IPS DF 4.7 (cell line): ENCODE measurements around the gene ACTA2.

ENCODE experiments used
- DNase-seq: peaks from one replicate; pipeline ENCODE4 v3.0.0-alpha.2; 2013; ENCODE audit warnings: low spot score; ENCODE audit errors: extremely low read depth

ACTA2 gene

GRCh38 chr10:88920198-88920597, 32.4 kb downstream of the ACTA2 start:
- DNase-seq = no peak

- no peak for DNase-seq
Measured at GRCh38 chr10:88919041-88919440, 33.5 kb downstream of the ACTA2 start.

DNA sequence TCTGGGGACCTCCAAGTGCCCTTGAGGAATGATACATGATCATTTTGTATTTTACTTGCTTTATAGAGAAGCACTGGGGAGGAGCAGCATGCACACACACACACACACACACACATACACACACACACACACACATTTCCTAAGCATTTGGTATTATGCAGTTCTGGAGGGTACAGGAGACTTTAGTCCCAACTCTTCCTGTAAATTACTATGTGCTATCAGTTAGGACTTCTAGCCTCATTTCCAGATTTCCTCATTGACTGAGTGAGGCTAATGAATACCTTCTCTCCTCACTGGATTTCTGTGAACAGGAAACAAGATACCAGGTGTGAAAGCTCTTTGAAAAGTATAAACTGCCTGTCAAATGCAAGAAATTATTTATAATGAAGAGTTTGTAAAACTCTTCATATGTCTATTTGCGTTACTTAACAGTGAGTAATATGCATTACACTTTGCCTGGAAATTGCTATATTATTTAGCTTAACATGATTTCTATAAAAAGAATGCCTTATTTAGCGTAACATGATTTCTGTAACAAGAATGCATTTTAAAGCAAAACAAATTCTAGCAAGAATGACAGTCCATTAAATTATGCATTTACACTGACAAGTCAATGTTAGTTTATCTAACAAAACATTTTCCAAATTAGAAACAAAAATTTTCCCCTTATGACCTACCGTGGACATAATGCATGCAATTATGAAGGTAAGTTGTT, 34.2 kb downstream of the ACTA2 start:
- DNase-seq = no peak

DNA sequence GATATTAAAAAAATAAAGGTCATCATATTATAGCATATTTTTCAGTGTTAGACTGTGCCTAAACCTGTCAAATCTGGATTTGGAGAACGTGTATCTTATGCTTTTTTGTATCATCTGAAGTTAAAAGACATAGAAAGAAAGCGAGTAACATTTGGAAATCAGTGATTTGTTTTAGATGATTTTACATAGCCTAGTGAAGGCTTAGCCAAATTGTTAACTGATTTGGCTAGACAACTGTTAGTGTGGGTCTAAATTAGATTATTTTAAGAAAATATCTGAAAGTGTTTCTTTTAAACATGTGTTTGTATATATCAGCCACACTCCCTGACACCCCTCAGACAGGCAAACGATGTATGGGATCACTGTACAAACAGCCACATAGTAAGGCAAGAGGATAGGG, 35.6 kb downstream of the ACTA2 start:
- DNase-seq = no peak

- DNase-seq = no peak
Measured at GRCh38 chr10:88916231-88916630, 36.3 kb downstream of the ACTA2 start.

DNA sequence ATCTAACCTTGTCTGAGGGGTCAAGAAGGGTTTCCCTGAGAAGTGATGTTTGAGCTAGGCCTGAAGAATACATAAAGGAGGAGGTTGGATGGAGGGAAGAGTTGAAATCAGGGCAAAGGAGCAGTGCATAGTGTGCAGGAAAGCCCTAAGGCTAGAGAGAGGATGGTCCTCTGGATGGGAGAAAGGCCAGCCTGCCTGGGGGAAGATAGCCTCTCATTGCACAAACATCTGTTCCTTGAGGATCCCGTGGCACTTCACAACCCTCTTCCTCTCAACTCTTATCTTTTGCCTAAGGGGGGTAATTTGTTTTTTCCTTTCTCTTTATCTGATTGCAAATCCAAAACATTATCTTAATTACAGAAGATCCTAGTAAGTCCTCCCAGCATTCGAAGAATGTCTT, 36.8 kb downstream of the ACTA2 start:
- no peak for DNase-seq

DNA sequence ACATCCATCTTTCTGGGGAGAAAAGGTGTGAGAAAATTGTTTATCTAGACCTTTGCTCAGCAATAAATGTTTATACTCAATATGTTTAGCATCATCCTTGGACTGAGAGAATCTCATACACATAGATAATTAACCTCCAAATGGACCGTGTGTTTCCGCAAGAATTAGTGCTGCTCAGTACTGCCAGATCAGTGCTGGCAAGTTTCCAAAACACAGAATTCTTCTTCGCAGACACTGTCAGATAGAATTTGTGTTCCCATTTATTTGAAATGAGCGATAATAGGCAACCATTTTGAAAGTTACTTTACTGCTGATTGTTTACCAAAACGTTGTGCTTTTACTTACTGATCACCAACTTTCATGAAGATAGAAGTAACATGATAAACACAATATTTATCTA, 38.8 kb downstream of the ACTA2 start:
- no peak for DNase-seq

DNA sequence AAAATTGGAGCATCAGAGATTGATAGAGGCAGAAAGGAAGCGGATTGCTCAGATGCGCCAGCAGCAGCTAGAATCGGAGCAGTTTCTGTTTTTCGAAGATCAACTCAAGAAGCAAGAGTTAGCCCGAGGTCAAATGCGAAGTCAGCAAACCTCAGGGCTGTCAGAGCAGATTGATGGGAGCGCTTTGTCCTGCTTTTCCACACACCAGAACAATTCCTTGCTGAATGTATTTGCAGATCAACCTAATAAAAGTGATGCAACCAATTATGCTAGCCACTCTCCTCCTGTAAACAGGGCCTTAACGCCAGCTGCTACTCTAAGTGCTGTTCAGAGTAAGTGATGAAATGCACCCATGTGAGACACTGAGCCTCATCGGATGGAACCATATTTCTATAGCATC, 39.4 kb downstream of the ACTA2 start:
- no peak for DNase-seq

- DNase-seq = no peak
Measured at GRCh38 chr10:88911851-88912250, 40.7 kb downstream of the ACTA2 start.

GRCh38 chr10:88911116-88911515, 41.5 kb downstream of the ACTA2 start:
- DNase-seq = no peak

DNA sequence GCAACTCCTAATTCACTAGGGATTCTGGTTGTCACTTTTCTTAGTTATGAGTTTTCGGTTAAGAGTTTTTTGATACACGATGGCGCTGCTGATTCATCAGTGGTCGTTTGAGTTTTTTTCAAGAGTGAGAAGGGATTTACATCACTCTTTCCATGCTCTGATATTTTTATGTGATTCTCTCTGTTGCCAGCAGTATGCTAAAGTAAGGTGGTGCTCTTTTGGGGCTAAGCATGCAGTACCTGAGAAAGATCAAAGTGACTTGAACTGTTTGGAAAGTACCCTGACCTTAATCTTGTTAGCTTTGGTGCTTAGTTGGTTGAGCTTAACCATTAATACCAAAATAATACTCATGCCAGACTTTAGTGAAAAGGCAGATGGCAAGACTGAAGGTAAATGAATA, 44.4 kb downstream of the ACTA2 start:
- no peak for DNase-seq

DNA sequence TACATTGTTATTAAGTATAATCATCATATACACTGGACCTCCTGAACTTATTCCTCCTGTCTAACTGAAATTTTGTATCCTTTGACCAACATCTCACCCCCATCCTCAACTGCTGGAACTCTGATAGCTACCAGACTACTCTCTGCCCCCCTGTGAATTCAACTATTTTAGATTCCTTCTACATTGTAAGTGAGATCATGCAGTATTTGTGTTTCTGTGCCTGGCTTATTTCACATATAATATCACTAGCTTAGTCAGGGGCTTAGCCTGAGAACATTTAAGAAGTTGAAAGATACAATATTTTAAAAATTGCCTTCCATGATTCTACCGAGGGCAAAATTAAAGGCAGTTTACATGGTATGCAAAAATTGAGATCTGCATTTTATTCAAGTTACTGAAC, 45.7 kb downstream of the ACTA2 start:
- DNase-seq = no peak

DNA sequence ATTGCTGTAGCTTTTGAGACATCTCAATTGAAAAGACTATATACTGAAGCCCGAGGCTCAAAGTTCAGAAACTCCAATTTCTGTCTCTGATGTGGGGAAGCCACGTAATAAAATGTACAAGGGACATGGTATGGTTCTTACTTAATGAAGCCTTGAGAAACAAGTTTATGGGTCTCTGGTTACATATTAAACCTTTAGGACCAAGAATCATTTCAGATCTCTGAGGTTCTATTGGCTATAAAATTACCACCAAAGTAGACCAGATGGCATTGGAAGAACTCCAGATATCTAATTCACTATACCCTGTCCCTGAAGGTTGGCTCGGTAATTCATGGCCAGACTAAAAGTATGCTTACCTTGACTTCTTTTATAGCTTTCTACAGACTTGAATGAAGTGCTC, 48.9 kb downstream of the ACTA2 start:
- no peak for DNase-seq

DNA sequence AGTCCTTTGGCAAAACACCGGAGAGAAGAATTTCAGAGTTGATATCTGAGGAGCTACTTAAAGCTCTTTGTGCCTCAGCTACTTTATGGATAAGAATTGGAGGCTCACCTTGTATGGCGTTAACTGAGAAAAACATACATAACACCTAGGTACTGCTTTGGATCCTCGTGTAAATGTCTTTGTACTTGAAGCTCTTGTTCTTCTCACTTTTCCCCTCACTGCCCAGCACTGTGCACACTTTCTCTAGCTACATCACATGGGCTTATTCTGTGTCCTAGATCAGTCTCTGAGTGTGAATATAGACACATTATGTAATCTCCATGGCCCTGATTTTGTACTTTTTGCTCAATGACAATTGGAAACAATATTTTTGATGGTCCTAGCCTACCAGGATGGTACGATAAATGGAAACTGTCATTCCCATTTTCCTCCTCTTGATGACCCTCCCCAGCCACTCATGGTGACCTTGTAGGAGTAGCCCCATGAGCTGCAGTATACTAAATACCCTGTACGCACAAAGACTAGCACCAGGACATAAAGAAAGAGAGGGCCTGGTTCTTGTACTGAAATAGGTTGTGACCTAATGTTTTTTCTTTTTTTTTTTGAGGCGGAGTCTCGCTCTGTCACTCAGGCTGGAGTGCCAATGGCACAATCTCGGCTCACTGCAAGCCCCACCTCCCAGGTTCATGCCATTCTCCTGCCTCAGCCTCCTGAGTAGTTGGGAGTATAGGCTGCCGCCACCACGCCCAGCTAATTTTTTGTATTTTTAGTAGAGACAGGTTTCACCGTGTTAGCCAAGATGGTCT, 50.4 kb downstream of the ACTA2 start:
- no peak for DNase-seq

DNA sequence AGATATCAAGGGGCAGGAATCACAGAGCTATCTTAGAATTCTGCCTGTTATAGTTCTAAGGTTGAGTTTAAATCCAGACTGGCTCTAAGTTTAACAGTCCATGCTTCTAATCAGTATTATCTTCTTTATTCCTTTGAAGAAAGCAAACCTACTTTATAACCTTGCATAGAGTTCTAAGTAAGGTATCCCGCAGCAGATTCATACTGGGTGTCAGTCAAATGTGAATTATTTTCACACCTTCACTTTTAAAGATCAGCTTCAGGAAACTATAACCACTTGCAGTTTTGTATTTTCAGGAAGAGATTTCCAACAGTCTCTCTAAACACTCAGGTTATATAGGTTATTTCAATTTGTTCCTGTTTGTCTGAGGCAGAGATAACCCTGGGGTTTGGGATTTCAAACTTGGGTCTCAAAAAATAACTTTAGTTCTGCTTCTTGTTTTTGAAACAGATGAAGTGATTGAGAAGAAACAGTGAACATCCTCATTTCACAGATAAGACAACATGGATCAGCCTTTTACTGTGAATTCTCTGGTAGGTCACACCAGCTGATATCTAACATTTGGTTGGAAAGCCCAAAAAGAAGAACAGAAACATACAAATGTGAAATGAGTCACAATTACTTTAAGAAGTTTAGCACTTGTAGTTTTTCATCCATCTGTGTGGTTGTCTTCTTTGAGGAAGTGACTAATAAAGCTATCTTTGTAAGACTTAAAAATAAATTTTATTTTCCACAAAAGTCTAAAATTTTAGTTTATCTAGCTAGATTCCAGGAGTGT, 51.2 kb downstream of the ACTA2 start:
- DNase-seq = no peak

DNA sequence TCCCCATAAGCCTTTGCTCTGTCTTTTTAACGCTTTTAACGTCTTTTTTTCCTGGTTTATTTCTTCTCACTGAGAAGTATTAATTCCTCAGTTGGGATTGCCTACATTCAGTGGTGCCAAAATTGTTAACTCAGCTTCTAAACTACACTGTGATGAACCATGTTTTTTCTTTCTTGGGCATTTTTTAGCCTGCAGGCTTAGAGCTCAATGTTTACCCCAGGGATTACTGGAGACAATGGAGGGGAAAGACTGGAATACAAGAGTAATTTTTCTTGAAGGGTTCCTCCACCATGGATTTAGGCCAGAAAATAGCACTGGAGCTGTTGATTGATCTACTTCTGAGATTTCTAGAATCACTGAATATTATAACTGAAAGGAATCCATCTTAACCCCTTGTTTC, 52.7 kb downstream of the ACTA2 start:
- DNase-seq = no peak

- no peak for DNase-seq
Measured at GRCh38 chr10:88898727-88899126, 53.8 kb downstream of the ACTA2 start.

DNA sequence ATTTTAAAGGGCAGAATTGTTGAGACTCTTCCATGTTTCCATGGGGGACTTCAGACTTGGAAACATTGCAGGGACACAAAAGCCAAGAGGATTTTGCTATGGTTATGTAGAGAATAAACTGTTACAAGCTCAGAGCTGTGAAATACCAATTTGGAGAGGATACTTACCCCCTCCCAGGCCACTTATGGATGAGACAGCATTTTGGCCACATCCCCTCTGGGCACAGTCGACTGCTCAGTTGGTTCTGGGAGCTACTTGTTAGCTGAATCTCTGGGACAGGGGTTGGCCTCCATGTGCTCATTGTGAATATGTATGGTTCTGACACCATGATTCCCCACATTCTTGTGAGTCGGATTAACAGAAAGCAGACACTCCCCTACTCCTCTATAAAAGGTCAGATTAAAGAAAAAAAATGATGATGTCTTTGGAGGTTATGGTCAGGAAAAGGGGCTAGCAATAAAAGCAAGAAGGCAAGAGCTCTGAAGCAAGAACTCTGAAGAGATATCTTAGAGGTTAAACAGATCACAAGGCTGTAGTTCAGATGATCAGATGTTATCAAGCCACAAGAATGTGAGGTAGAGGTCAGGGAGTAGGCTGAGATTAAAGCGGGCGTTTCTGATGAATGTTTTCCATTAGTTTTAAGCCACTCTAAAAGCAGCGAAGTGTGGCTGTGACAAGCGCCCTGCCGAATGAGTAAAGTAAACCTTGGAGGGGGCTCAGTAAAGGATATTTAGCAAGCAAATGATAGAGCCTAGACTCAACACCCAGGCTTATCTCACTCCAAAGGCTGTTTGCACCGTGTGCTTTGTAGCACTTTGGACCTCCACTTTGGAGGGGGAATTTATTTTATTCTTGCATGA, 55.3 kb downstream of the ACTA2 start:
- DNase-seq = no peak

- no peak for DNase-seq
Measured at GRCh38 chr10:88896372-88896993, 56.1 kb downstream of the ACTA2 start.

DNA sequence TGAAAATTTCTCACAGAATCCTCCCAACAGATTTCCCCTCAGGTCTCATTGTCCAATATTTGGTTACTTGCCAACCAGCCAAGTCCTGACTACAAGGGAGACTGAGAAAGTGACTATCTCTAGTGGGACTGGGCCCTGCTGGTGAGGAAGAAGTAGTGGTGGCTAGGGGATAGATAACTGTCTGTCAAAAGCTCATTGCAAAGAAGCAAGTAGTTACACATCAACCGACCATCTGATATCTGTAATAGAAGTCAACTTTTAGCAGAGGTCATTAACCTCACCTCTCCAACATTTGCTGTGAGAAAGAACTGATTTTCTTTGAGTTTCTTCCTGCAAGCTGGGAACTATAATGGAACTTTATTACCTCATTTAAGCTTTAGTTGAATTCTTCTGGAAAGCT, 57.3 kb downstream of the ACTA2 start:
- DNase-seq = no peak

DNA sequence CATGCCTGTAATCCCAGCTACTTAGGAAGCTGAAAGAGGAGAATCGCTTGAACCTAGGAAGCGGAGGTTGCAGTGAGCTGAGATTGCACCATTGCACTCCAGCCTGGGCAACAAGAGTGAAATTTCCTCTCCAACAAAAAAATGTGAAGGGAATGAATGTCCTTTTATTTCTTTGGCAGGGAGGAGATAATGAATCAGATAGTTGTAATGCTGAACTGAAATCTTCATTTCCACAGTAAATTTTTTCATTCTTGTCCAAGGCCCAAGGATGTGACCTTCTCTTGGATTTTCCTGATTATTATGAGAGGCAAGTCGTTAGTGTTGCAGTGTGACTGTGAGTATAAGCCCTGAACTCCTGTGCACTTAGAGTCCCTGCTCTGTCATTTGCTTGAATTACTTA, 59.0 kb downstream of the ACTA2 start:
- DNase-seq = no peak
